ENCODE data around the gene UBA1. TPM values are rescaled to one million over a fixed set of nuclear protein-coding genes. Genes with fewer than 3 reads are reported as not detected.

UBA1 gene
- polyA plus RNA-seq, 2 of the 4 experiments (the other 2 are of a cell fraction) = 160 to 192 TPM

DNA sequence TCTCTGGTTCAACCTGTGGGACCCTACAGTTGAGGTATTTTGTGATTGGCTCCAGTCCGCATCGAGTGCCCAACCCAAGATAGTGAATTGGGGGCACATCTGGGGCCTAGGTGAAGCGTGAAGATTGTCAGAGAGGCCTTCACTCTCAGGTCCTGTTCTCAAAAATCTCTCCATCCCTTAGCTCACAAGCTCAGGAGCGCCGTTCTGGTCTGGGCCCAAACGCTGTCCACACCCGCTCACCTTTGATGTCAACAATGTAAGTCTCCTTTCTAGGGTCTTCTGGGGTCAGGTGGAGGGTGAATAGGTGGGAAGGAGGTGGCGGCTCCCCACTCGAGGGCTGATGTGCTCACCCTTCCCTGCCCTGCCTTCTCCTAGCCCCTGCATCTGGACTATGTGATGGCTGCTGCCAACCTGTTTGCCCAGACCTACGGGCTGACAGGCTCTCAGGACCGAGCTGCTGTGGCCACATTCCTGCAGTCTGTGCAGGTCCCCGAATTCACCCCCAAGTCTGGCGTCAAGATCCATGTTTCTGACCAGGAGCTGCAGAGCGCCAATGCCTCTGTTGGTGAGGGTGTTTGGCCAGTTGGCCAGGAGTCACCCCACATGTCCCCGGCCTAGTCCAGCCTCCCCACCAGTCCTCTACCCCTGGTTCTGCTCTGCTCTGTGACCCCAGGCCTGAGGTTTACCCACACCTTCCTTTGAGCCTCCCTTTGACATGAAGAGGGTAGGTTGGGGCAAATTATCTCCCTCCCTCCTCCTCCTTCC lies 17.2 kb downstream of the UBA1 start:
- ChIA-PET POLR2A (no interaction called here), CTCF (interaction anchor here (2.8 kb wide), 1 partner anchor 10 kb away, joined by 11 read pairs; no protein-coding TSS in a partner anchor)
- no peak for DNase-seq (ENCODE audit: low read depth in 1 of 2, low spot score in 1 of 2)
- H3K9me3 ChIP-seq = no peaks in the 10 kb centered on the region
- TF ChIP-seq, protein P1, sequence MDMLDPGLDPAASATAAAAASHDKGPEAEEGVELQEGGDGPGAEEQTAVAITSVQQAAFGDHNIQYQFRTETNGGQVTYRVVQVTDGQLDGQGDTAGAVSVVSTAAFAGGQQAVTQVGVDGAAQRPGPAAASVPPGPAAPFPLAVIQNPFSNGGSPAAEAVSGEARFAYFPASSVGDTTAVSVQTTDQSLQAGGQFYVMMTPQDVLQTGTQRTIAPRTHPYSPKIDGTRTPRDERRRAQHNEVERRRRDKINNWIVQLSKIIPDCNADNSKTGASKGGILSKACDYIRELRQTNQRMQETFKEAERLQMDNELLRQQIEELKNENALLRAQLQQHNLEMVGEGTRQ (IDR thresholded peaks at IDR 0.05) = no peak
- TF ChIP-seq, protein P2, sequence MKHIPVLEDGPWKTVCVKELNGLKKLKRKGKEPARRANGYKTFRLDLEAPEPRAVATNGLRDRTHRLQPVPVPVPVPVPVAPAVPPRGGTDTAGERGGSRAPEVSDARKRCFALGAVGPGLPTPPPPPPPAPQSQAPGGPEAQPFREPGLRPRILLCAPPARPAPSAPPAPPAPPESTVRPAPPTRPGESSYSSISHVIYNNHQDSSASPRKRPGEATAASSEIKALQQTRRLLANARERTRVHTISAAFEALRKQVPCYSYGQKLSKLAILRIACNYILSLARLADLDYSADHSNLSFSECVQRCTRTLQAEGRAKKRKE (CRISPR knock-in tag; IDR thresholded peaks at IDR 0.05; ENCODE audit: low read depth) = no peak
- no peak for TF ChIP-seq ZC3H11A (IDR thresholded peaks at IDR 0.05)
- TF ChIP-seq NR3C1 (IDR thresholded peaks at IDR 0.05) = no peak
- TF ChIP-seq MAFK (IDR thresholded peaks at IDR 0.05; ENCODE audit: partially characterized antibody) = no peak
- TF ChIP-seq CEBPB (IDR thresholded peaks at IDR 0.05) = no peak
- TF ChIP-seq RARB (CRISPR knock-in tag; IDR thresholded peaks at IDR 0.05) = no peak
- TF ChIP-seq, protein P3, sequence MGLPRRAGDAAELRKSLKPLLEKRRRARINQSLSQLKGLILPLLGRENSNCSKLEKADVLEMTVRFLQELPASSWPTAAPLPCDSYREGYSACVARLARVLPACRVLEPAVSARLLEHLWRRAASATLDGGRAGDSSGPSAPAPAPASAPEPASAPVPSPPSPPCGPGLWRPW (IDR thresholded peaks at IDR 0.05) = no peak
- no peak for TF ChIP-seq GATA3 (IDR thresholded peaks at IDR 0.05; ENCODE audit: borderline replicate concordance)
- TF ChIP-seq, protein P4, sequence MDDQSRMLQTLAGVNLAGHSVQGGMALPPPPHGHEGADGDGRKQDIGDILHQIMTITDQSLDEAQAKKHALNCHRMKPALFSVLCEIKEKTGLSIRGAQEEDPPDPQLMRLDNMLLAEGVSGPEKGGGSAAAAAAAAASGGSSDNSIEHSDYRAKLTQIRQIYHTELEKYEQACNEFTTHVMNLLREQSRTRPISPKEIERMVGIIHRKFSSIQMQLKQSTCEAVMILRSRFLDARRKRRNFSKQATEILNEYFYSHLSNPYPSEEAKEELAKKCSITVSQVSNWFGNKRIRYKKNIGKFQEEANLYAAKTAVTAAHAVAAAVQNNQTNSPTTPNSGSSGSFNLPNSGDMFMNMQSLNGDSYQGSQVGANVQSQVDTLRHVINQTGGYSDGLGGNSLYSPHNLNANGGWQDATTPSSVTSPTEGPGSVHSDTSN (IDR thresholded peaks at IDR 0.05) = no peak
- no peak for TF ChIP-seq ZNF302 (CRISPR knock-in tag; IDR thresholded peaks at IDR 0.05)
- TF ChIP-seq MYC (IDR thresholded peaks at IDR 0.05; ENCODE audit: borderline replicate concordance, low read length) = no peak
- no peak for TF ChIP-seq RCOR1 (IDR thresholded peaks at IDR 0.05; ENCODE audit: low read depth, low read length)
- no peak for TF ChIP-seq BHLHE40 (IDR thresholded peaks at IDR 0.05; ENCODE audit: low read depth, low read length)
- TF ChIP-seq, protein P5, sequence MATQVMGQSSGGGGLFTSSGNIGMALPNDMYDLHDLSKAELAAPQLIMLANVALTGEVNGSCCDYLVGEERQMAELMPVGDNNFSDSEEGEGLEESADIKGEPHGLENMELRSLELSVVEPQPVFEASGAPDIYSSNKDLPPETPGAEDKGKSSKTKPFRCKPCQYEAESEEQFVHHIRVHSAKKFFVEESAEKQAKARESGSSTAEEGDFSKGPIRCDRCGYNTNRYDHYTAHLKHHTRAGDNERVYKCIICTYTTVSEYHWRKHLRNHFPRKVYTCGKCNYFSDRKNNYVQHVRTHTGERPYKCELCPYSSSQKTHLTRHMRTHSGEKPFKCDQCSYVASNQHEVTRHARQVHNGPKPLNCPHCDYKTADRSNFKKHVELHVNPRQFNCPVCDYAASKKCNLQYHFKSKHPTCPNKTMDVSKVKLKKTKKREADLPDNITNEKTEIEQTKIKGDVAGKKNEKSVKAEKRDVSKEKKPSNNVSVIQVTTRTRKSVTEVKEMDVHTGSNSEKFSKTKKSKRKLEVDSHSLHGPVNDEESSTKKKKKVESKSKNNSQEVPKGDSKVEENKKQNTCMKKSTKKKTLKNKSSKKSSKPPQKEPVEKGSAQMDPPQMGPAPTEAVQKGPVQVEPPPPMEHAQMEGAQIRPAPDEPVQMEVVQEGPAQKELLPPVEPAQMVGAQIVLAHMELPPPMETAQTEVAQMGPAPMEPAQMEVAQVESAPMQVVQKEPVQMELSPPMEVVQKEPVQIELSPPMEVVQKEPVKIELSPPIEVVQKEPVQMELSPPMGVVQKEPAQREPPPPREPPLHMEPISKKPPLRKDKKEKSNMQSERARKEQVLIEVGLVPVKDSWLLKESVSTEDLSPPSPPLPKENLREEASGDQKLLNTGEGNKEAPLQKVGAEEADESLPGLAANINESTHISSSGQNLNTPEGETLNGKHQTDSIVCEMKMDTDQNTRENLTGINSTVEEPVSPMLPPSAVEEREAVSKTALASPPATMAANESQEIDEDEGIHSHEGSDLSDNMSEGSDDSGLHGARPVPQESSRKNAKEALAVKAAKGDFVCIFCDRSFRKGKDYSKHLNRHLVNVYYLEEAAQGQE (IDR thresholded peaks at IDR 0.05) = no peak
- TF ChIP-seq TP53 (CRISPR knock-in tag; IDR thresholded peaks at IDR 0.05) = no peak
- TF ChIP-seq RFX5 (IDR thresholded peaks at IDR 0.05) = no peak
- no peak for TF ChIP-seq POLR2A (IDR thresholded peaks at IDR 0.05; ENCODE audit: low read length)
- no peak for TF ChIP-seq FOSB (CRISPR knock-in tag; IDR thresholded peaks at IDR 0.05)
- no peak overlapping the region for H3K4me2 ChIP-seq
- no peak for ATAC-seq
- FAIRE-seq = no peak
- 0 out of 3 replicates have a peak, but pooled peaks cover 4% of the 10 kb centered on the region for H3K4me1 ChIP-seq
- no peak overlapping the region for H3K4me3 ChIP-seq
- 95% methylated on average over 13 of the region's 15 CpGs for WGBS (ENCODE audit: missing lambda C conversion rate)
- H3K27ac ChIP-seq = no peak overlapping the region

All from A549 (cell line).